ENCODE results near the gene ADAMTS17. TPM values are rescaled to one million over a fixed set of nuclear protein-coding genes. Genes with fewer than 3 reads are reported as not detected.

Gene ADAMTS17
- total RNA-seq, 1 experiment from 2014 or later = 1.8 TPM

DNA sequence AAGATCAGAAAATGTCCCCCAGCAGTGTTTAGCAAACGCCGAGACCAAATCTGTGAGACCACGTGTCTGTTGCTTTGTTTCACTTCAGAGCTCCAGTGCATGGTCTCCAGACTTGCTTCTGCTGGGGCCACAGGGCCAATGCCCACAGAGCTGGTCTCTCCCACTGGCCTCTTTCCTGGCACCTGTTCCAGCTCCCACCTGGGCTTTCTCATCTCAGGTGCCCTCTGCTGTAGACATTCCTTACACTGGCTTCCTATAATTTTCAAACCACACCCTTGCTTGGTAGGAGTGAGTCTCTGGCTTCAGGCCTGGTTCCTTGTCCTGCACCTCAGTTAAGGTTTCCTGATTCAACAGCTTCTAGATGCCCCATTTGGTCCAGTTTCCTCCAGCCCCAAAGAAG is 243.1 kb downstream of the ADAMTS17 start (continued):
- TF ChIP-seq, protein P1, sequence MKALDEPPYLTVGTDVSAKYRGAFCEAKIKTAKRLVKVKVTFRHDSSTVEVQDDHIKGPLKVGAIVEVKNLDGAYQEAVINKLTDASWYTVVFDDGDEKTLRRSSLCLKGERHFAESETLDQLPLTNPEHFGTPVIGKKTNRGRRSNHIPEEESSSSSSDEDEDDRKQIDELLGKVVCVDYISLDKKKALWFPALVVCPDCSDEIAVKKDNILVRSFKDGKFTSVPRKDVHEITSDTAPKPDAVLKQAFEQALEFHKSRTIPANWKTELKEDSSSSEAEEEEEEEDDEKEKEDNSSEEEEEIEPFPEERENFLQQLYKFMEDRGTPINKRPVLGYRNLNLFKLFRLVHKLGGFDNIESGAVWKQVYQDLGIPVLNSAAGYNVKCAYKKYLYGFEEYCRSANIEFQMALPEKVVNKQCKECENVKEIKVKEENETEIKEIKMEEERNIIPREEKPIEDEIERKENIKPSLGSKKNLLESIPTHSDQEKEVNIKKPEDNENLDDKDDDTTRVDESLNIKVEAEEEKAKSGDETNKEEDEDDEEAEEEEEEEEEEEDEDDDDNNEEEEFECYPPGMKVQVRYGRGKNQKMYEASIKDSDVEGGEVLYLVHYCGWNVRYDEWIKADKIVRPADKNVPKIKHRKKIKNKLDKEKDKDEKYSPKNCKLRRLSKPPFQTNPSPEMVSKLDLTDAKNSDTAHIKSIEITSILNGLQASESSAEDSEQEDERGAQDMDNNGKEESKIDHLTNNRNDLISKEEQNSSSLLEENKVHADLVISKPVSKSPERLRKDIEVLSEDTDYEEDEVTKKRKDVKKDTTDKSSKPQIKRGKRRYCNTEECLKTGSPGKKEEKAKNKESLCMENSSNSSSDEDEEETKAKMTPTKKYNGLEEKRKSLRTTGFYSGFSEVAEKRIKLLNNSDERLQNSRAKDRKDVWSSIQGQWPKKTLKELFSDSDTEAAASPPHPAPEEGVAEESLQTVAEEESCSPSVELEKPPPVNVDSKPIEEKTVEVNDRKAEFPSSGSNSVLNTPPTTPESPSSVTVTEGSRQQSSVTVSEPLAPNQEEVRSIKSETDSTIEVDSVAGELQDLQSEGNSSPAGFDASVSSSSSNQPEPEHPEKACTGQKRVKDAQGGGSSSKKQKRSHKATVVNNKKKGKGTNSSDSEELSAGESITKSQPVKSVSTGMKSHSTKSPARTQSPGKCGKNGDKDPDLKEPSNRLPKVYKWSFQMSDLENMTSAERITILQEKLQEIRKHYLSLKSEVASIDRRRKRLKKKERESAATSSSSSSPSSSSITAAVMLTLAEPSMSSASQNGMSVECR (CRISPR knock-in tag; IDR thresholded peaks at IDR 0.05; ENCODE audit: borderline replicate concordance) = no peak
- TF ChIP-seq JUN (CRISPR knock-in tag; IDR thresholded peaks at IDR 0.05) = no peak

GRCh38 chr15:100097342-100098127 is 244.2 kb downstream of the ADAMTS17 start:
- ChIA-PET POLR2A (no interaction called here), CTCF (no interaction called here)
- Mint-ChIP-seq H3K4me1 (peaks cover 6% of the 10 kb centered on the region), H3K4me3 (no peak overlapping the region), H3K27me3 (ENCODE audit: low read depth) (no peaks in the 10 kb centered on the region; the same call in 1 of the 2 replicates), H3K27ac (no peak overlapping the region), H3K36me3 (no peaks in the 10 kb centered on the region), H3K9me3 (peaks cover 12% of the 10 kb centered on the region; the same call in 1 of the 2 replicates)
- DNase-seq (ENCODE audit: low spot score) (no peak), ATAC-seq (no peak)
- TF ChIP-seq RELA (CRISPR knock-in tag; IDR thresholded peaks at IDR 0.05; ENCODE audit: borderline replicate concordance) (no peak), NFATC4 (CRISPR knock-in tag; IDR thresholded peaks at IDR 0.05) (no peak), MLX (CRISPR knock-in tag; IDR thresholded peaks at IDR 0.05) (no peak), NFE2L1 (CRISPR knock-in tag; IDR thresholded peaks at IDR 0.05) (no peak), MYBL2 (CRISPR knock-in tag; IDR thresholded peaks at IDR 0.05) (no peak), SMAD4 (CRISPR knock-in tag; IDR thresholded peaks at IDR 0.05) (no peak), NFYB (CRISPR knock-in tag; conservative IDR thresholded peaks at IDR 0.05; ENCODE audit: low read depth) (no peak), TP53 (CRISPR knock-in tag; IDR thresholded peaks at IDR 0.05) (no peak), TEAD1 (CRISPR knock-in tag; IDR thresholded peaks at IDR 0.05) (no peak), NR2C2 (CRISPR knock-in tag; IDR thresholded peaks at IDR 0.05) (no peak), SP1 (CRISPR knock-in tag; conservative IDR thresholded peaks at IDR 0.05) (no peak), FOXP4 (CRISPR knock-in tag; IDR thresholded peaks at IDR 0.05) (no peak), ZMAT4 (CRISPR knock-in tag; IDR thresholded peaks at IDR 0.05) (no peak), STAT6 (CRISPR knock-in tag; conservative IDR thresholded peaks at IDR 0.05; ENCODE audit: low read depth) (no peak), ZBTB21 (CRISPR knock-in tag; IDR thresholded peaks at IDR 0.05; ENCODE audit: borderline replicate concordance) (no peak), ZBTB43 (CRISPR knock-in tag; IDR thresholded peaks at IDR 0.05) (no peak), CREB1 (CRISPR knock-in tag; IDR thresholded peaks at IDR 0.05) (no peak)
- TF ChIP-seq, protein P2, sequence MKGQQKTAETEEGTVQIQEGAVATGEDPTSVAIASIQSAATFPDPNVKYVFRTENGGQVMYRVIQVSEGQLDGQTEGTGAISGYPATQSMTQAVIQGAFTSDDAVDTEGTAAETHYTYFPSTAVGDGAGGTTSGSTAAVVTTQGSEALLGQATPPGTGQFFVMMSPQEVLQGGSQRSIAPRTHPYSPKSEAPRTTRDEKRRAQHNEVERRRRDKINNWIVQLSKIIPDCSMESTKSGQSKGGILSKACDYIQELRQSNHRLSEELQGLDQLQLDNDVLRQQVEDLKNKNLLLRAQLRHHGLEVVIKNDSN (CRISPR knock-in tag; IDR thresholded peaks at IDR 0.05) = no peak
